GM11168 (cell line): ENCODE measurements around the gene TBC1D24.

Experiments
- in situ Hi-C: fragments of 300-500 bp; cut with MboI; formaldehyde crosslinking; loops from one replicate; pipeline ENCODE4 v1.12.0; 2022; ENCODE audit warnings: low sequenced_read_pairs; ENCODE audit not compliant: unreplicated experiment

TBC1D24 gene

DNA sequence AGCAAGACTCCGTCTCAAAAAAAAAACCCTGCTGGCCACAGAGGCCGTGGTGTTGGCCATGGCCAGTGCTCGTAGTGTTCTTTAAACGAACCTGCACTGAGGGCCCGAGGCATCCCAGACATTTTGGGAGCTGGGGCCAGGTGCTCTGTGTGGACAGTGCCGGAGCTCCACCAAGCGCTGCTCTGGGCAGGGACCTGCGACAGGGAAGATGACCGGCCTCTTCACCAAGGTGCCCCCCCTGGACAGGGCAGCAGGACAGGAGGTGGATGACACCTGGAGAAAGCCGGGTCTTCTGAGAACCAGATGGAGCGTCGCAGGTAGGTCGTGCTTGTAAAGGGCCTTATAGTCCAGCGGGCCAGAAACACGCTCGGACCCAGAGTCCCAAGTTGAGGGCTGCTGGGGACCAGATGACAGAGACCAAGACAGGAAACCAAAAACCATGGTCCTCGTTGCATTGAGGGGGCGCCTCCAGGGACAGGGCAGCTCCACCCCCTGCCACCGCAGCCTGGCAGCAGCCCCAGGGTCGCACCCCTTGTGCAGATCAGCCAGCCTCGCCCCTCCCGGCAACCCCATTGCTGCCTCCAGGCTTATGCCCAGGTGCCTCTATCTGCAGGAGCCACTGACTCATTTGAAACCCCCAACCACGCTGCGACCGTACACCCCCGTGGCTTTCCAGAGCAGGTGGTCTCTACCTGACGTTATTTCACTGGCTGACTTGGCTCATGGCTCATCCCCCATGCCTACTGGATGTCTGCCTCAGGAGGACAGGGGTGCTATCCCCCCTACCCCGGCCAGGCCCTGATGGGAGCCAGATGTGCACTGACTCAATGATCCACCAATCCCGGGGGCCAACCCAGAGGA is 8.0 kb upstream of the TBC1D24 start:
- in situ Hi-C loops, result no loop called here

GRCh38 chr16:2467528-2468232 is 7.2 kb upstream of the TBC1D24 start:
- in situ Hi-C loops, result no loop called here

DNA sequence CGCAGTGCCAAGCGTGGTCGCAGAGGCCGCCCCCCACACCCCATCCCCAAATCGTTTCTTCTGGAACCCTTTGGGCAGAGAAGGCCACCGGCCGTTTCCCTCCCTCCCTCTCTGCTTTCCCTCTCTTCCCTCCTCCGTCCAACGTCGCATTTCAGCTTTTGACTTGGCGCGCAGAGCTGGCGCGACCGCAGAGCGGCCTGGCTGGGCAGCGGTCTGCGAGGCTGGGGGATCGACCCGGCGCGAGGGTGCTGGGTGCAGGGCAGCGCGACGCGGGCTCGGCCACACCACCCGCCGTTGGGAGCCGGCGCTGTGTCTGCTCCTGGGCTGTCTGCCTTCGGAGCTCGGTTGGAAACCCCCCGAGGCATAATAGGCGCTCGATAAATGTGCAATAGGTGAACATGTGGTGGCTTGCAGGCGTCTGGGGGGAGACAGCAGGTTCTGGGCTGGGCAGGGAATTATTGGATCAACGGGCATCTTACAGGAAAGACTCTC is 6.6 kb upstream of the TBC1D24 start:
- in situ Hi-C loops, result no loop called here

DNA sequence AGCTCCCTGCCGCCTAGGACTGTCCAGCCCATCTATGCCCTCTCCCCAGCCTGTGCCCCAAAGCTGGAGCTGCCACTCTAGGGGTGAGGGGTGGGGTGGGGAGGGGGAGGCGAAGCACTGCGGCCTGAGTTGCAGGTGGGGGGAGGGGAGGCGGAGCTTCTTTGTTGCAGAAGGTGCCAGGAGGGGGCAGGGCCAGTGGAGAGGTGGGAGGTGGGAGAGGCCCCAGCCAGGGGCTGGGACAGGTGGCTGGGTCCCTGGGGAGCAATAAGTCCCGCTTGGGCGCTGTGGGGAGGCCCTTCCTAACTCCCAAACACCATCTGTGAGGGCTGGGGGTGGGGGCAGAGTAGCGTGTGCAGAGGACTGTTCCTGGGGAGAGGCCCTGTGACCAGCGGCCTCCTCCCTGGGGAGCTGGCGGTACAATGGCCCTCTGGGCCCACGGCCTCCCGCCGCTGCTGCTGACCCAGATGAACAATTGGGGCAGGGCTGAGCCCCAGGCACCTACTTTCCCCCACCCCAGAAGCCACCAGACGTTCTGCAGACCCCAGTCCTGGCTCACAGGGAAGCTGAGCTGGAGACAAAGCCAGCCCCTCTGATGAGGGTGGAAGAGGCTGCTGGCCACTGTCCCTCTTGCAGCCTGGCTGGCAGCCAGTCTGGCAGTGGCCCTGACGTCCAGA is 6.1 kb upstream of the TBC1D24 start:
- in situ Hi-C loops, result no loop called here

- in situ Hi-C loops, result no loop called here
Observed at GRCh38 chr16:2469399-2470233, 5.3 kb upstream of the TBC1D24 start.

DNA sequence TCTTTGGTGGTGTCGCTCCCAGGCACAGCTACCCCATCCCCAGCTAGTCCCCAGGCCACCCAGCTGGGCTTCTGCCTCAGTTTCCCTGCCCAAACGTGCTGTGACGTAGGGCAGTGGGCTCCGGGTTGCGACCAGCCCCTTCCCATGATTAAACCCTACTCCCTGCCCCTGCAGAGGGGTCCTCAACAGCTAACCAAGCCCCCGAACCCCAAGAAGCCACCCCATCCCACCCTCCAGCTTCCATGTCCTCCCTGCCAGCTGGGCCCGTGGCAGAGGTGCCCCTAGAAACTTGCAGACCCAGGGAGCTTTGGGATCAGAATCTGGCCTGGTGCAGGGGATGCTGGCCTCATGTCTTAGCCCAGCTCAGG is 4.7 kb upstream of the TBC1D24 start:
- in situ Hi-C loops, result no loop called here

- in situ Hi-C loops, result no loop called here
Observed at GRCh38 chr16:2470603-2471015, 4.3 kb upstream of the TBC1D24 start.

DNA sequence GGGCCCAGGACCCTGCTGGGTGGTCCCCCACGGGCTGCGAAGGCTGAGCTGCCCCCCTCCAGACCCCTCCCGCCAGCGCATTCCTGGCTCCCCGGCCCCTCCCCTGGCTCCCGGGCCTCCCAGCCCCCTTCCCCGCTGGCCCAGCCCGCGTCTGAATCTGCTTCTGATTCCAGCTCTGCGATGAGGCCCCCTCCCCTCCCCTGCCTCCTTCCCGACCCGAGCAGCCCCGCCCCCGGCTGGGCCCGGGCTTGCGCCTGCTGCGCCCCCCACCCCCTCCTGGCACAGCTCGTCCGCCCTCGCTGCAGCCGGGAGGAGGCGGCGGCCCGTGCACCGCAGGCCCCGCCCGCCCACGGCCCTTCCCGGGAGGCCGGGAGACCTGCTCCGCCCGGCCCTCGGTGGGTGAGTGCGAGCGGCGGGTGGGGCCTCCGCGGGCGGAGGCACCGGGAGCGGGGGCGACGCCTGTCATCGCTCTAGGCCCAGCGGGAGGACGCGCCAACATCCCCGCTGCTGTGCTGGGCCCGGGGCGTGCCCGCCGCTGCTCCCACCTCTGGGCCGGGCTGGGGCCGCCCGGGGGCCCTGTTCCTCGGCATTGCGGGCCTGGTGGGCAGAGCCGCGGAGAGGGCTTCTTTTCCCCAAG is 3.8 kb upstream of the TBC1D24 start, which contains the start of gene NTN3:
Gene NTN3 (plus strand): TSS at position 282 of the 637 bp plus-strand sequence. CDS start 405 bp downstream, outside the sequence.
- in situ Hi-C loops, result no loop called here

DNA sequence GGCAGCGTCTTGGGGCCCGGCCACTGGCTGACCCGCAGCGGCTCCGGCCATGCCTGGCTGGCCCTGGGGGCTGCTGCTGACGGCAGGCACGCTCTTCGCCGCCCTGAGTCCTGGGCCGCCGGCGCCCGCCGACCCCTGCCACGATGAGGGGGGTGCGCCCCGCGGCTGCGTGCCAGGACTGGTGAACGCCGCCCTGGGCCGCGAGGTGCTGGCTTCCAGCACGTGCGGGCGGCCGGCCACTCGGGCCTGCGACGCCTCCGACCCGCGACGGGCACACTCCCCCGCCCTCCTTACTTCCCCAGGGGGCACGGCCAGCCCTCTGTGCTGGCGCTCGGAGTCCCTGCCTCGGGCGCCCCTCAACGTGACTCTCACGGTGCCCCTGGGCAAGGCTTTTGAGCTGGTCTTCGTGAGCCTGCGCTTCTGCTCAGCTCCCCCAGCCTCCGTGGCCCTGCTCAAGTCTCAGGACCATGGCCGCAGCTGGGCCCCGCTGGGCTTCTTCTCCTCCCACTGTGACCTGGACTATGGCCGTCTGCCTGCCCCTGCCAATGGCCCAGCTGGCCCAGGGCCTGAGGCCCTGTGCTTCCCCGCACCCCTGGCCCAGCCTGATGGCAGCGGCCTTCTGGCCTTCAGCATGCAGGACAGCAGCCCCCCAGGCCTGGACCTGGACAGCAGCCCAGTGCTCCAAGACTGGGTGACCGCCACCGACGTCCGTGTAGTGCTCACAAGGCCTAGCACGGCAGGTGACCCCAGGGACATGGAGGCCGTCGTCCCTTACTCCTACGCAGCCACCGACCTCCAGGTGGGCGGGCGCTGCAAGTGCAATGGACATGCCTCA is 3.1 kb upstream of the TBC1D24 start:
- in situ Hi-C loops, result no loop called here

- in situ Hi-C loops, result no loop called here
Observed at GRCh38 chr16:2472488-2472864, 2.5 kb upstream of the TBC1D24 start.

DNA sequence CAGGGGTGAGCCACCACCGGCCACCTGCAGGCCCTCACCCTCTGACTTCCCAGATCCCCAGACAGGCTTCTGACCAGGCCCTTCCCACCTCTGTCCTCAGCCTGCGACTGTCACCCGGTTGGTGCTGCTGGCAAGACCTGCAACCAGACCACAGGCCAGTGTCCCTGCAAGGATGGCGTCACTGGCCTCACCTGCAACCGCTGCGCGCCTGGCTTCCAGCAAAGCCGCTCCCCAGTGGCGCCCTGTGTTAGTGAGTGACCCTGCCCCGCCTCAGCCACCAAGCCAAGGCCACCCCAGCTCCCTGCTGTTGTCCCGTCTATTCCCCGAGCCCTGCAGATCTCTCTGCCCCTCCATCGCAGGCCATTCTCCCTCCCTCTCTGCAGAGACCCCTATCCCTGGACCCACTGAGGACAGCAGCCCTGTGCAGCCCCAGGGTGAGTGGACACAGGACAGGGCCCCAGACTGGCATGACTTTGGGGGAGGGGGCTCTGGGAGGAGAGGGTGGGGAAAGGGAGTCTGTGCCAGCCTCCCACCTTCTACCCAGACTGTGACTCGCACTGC is 2.0 kb upstream of the TBC1D24 start:
- in situ Hi-C loops, result no loop called here

DNA sequence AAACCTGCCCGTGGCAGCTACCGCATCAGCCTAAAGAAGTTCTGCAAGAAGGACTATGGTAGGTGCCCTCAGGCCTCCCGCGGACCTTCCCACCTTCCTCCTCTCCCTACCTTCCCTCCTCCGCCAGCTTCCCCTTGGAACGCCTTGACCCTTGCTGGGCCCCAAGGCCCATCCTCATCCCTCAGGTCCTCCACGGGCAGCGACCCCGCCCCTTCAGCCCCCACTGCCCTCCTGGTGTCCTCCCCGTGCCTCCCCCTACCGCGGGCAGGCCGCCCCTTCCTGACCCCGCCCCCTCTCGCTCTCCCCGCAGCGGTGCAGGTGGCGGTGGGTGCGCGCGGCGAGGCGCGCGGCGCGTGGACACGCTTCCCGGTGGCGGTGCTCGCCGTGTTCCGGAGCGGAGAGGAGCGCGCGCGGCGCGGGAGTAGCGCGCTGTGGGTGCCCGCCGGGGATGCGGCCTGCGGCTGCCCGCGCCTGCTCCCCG is 1.4 kb upstream of the TBC1D24 start:
- in situ Hi-C loops, result no loop called here

DNA sequence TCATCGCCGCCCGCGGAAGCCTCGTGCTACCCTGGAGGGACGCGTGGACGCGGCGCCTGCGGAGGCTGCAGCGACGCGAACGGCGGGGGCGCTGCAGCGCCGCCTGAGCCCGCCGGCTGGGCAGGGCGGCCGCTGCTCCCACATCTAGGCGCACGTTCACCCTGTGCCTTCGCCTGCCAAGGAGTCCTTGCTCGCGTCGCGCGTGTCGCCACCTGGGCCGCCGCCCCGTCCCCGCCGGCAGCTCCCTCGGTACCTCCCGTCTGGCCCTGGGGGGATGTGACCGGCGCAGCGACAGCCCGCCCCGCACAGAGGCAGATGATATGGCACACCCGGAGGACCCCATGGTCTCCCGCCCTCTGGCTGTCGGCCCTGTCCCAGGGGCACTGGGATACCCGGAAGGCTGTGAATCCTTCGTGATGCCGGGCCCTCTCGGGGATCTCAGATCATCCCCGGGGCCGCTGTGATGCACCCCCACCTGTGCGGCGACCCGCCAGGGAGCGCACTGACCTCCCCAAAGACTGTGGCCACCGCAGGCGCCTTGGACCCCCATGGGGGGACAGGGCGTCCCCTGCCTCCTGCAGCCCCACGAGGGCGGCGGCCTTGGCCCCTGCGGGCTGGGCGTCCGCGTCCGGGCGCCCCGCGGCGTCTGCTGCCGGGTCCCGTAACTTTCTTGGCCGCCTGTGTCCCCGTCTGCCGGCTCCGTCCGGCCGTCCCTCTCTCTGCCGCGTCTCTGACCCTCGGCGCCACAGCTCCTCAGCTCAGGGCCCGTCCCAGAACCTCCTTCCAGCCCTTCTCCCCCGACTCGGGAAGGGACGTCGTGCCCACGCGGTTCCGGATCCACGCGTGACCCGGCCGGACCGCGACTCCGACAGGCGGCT is 689 bp upstream of the TBC1D24 start:
- in situ Hi-C loops, result no loop called here

- in situ Hi-C loops, result loop anchor here (25.0 kb wide), 2 partner anchors 138 to 463 kb away; partner anchors contain the start of genes ABCA3, NPW and ZNF598
Observed at GRCh38 chr16:2475413-2476344, 752 bp downstream of the TBC1D24 start.

- in situ Hi-C loops, result loop anchor here (25.0 kb wide), 2 partner anchors 139 to 464 kb away; partner anchors contain the start of genes ABCA3, NPW and ZNF598
Observed at GRCh38 chr16:2476345-2476720, 1.4 kb downstream of the TBC1D24 start.

DNA sequence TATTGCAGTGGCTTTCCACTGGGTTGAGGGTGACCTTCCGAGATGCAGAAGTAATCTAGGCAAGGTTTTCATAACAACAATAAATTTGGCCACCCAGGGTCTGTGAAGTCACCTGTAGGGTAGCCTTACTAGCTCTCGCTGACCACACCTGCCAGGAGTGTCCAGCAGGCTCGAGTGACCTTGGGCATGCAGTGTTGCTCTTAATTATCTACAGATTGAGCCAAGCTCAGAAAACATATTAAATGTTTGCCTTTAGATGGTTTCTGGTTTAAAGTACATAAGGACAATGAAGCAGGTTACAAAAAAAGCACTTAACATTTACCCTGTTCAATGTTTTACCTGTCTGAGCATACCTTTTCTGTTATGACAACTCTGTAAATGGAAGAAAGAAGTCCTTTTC is 1.8 kb downstream of the TBC1D24 start:
- in situ Hi-C loops, result loop anchor here (25.0 kb wide), 2 partner anchors 139 to 464 kb away; partner anchors contain the start of genes ABCA3, NPW and ZNF598
